Heart left ventricle (tissue), 13 donors: ENCODE data around the gene MAPK7.

ENCODE experiments used
- POLR2A ChIP-seq, 2 donors: fragments of 450-650 bp; IDR thresholded peaks; one replicate each; pipeline ENCODE4 v1.6.1; 2017; ENCODE audit warnings: antibody characterized with exemption in 2 of 2, mild to moderate bottlenecking in 2 of 2, moderate library complexity in 2 of 2
- TF ChIP-seq, protein P1 (sequence below), 12 donors: fragments of 200-600 bp; sonication (generic) in 4 of 12; IDR thresholded peaks; one replicate each; pipeline versions ENCODE4 v1.5.0 to v1.8.0; 2018 to 2022; ENCODE audit warnings: antibody characterized with exemption in 12 of 12, mild to moderate bottlenecking in 5 of 12
- donor health status: ischemic (EF 13 %, LVEDD 7.1; RV severe dilation, severe dysfunction).
- donor health status: DM: no; HTN: yes; CAD: no.
- donor health status: DM: no; HTN: no; CAD: no.
- donor health status: ischemic (EF 25% LVEDD 6.9; RV normal size, moderate dysfunction).
- donor health status: ischemic (EF 25% LVEDD 5.7; RV mildly dilated, moderate dysfunction).
- donor health status: ischemic (EF 35%, LVEDD 5.7; RV mildly dilated, moderate dysfunction).
- donor health status: nonischemic (EF 11% LVEDD 7.7; RV severe dilation, severe dysfunction).
- donor health status: DM: yes; HTN: yes; CAD: no.
- donor health status: PGD.
- donor health status: ischemic (EF 29% LVEDD 5.4; RV normal size, mild dysfunction).
- donor health status: nonischemic (EF 23%, LVEDD 6.1; RV moderate dilation, normal function).

DNA sequence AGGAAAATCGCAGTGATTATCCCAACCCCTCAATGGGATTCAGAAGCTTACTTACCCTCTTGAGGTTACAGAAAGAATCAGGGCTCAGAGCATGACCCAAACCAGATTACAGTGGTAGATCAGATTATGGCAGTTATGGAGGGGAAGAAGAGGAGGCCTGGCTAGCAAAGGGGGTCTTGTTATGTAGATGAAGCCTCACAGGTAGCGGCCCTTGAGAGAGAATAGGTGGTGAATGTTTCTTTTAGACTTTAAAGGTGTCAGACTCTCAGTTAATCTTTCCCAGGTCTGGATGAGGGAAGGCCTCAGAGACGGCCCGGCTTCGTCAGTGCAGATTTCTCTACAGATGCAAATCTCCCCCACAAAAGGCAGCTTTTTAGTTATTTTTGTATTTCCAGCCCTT lies 48.3 kb downstream of the MAPK7 start:
- TF ChIP-seq POLR2A (IDR thresholded peaks at IDR 0.05), result no peak
- TF ChIP-seq, protein P1, sequence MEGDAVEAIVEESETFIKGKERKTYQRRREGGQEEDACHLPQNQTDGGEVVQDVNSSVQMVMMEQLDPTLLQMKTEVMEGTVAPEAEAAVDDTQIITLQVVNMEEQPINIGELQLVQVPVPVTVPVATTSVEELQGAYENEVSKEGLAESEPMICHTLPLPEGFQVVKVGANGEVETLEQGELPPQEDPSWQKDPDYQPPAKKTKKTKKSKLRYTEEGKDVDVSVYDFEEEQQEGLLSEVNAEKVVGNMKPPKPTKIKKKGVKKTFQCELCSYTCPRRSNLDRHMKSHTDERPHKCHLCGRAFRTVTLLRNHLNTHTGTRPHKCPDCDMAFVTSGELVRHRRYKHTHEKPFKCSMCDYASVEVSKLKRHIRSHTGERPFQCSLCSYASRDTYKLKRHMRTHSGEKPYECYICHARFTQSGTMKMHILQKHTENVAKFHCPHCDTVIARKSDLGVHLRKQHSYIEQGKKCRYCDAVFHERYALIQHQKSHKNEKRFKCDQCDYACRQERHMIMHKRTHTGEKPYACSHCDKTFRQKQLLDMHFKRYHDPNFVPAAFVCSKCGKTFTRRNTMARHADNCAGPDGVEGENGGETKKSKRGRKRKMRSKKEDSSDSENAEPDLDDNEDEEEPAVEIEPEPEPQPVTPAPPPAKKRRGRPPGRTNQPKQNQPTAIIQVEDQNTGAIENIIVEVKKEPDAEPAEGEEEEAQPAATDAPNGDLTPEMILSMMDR (IDR thresholded peaks at IDR 0.05), result no peak
